T1000 (cell line): Measurements from ENCODE around the gene SPECC1L.

Experiments
- DNase-seq: peaks from one replicate; lab custom pipeline; 2025; ENCODE audit warnings: mixed read lengths; lab: John Stamatoyannopoulos, UW

SPECC1L gene

DNA sequence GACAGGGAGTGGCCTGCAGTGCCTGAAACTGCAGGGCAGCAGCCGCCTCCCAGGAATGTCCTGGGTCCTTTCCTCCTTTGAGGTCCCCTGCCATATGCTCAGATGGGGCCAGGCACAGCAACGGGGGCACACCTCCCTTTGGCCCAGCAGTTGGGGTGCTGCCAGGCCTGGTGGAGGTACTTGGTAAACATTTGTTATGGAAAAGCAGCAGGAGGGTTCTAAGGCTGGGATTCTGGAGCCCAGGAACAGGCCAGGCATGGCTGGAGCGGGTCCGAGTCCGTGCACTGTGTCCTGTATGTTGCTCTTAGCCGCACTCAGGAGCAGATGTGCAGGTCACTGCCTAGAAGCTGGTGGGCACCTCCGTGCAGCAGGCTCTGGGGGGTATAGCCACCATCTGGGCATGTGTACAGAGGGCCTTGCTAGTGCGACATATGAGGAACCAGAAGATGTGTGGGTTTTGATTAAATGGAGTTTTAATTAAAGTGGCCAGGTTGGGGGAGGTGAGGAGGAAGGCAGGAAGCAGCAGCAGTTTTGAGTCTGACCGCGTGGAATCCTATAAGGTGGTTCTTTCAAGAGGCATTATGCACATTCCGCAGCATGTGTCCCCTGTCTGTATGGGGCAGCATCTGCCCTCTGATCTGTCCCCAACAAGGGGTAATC is 158.2 kb downstream of the SPECC1L start:
- no peak for DNase-seq

DNA sequence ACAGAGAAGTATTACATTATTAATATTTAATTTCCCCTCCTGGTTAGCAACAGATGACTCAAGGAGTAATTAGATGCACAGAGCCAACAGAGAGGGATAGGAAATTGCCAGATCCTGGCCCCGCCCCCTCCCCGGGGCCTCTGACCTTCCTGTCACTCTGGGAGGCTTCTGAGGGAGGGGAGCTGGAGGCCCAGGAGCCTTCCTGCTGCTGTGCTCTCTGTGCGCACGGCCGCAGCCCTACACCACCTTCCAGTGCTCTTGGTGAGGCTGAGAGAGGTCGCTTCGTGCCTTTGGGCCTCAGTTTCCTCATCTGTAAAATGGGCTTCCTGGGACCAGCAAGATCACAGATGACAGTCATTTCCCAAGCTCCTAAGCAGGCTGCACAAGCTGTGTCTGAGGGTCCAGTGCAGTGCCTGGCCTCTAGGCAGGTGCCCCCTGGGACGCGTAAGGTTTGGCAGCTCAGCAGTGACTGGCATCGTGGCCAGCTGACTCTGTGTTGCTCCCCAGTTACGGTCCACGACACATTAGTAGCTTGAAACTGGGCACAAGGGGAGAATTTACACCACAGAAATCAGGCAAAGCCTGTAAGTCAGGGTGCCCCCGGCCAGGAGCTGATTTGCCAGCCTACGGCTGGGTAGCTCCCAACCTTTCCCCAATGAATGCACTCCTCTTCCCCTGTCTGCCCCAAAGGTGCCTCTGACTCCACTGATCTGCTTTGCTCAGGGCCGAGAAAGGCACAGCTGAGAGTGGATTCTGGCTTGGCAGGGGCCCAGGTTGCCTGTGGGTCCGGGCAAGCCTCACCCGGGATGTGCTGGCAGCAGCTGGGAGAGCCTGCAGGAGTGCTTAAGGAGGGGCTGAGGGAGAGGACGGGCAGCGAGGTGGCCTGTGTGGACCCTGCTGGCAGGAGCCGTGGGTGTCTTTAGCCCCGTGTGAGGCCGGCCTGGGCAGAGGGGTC is 159.1 kb downstream of the SPECC1L start:
- DNase-seq = no peak

DNA sequence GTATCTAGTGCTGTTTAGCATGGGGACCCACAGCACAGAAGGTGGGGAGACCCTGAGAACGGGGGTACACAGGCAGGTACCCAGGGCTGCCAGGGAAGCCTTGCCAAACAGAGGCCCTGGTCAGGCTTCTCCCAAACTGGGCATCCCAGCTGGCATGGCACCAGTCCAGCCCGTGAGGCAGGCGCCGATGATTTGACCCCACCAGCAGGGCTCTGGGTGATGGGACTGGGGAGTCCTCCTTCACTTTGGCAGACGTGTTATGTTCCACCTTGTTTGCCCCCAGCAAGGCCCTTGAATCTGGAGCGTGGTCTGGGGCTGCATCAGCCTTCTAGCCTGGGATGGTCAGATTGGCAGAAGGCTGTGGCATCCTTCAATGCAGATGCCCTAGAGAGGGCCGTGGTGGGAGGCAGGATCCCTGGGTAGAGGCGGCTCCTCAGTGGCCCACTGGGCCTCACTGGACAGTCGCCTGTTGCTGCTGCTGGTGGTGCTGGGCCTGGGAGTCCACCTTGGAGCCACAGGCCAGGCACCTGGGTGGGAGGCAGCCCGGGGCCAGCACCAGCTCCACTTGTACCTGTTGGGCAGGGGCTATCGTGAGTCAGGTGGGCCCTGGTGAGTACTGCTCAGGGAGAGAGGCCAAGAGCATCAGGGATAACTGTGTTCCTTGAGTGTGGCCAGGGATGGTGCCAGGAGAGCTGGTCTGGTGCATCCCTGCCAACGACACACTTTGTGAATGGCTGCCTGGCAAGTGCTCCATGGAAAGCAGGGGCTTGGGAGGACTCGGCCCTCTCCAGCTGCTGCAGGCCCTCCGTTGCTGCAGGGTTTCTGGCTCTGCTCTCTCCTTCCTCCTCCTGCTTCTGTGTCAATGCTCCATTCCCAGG is 160.0 kb downstream of the SPECC1L start:
- DNase-seq = no peak

DNA sequence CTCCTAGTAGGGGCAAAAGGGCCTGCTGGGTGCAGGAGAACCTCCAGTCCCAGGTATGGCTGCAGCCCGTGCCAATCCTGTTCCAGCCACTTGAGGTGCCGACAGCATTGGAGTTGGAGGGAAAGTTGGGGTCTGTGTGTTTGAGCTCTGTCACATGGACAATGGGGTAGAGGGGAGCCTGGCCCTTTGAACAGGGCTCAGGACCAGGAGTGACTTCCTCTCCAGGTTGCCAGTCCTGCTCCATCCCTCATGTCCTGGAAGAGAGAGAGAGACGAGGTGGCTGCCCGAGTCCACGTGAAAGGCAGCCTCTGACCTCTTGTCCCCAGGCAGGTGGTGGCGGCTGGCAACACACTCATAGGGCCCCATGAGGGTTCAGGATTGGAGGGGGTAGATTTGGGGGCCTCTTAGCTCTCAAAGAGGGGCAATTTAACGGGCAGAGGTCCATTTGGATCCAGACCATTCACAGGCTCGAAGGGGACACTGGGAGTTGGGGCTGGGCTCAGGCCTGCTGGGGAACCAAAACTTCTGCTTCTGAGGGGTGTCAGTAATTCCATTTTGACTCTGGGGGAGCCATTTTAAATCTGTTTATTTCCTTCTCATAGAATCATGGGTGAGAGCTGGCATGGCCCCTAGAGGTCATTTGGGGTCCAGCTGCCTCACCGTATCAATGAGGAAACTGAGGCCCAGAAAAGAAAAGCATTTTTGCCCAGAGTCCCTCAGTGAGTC is 160.8 kb downstream of the SPECC1L start:
- no peak for DNase-seq

DNA sequence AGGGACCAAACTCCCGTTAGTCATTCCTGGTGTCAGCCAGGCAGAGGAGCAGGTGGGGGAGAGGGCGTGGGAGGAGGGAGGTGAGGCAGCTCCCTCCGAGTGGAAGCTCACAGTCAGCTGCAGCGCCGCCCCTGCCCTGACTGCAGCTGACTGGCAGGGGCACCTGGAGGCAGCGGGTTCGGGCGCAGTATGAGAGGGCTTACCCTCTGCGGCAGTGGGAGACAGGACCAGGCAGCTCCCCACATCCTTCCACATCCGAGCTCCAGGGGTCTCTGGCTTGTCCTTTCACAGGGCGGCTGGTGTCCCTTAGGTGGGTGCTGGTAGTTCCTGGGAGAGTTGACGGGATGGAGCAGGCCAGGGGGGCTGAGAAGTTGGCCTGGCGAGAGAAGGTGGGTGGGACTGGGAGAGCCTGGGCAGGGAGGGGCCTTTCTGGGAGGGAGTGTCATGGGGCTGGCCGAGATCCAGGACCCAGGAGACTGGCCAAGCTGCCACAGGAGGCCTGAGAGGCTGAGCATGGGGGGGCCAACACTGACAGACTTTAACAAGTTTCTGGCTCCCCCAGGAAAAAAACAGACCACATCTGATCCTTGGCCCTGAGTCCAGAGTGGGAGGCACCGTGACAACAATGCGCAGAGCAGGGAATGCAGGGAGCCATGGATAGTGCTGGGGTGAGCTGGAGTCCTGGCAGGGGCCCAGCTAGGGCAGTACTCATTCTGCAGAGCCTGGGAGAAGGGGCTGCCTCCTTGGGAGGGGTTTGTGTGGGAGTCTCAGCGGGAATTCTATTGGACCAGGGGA is 161.6 kb downstream of the SPECC1L start:
- no peak for DNase-seq

DNA sequence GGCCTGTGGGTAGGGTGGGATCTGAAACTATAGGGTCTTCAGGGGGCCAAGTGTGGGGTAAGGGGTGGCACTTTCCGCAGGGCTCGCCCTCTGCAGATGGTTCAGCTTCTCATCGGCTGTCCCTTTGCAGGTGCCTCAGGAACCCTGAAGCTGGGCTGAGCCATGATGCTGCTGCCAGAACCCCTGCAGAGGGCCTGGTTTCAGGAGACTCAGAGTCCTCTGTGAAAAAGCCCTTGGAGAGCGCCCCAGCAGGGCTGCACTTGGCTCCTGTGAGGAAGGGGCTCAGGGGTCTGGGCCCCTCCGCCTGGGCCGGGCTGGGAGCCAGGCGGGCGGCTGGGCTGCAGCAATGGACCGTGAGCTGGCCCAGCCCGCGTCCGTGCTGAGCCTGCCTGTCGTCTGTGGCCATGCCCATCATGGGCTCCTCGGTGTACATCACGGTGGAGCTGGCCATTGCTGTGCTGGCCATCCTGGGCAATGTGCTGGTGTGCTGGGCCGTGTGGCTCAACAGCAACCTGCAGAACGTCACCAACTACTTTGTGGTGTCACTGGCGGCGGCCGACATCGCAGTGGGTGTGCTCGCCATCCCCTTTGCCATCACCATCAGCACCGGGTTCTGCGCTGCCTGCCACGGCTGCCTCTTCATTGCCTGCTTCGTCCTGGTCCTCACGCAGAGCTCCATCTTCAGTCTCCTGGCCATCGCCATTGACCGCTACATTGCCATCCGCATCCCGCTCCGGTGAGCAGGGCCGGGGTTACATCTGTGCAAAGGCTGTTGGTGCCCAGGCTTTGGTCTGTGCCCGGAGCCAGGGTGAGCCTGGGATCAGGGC is 162.6 kb downstream of the SPECC1L start:
- no peak for DNase-seq

DNA sequence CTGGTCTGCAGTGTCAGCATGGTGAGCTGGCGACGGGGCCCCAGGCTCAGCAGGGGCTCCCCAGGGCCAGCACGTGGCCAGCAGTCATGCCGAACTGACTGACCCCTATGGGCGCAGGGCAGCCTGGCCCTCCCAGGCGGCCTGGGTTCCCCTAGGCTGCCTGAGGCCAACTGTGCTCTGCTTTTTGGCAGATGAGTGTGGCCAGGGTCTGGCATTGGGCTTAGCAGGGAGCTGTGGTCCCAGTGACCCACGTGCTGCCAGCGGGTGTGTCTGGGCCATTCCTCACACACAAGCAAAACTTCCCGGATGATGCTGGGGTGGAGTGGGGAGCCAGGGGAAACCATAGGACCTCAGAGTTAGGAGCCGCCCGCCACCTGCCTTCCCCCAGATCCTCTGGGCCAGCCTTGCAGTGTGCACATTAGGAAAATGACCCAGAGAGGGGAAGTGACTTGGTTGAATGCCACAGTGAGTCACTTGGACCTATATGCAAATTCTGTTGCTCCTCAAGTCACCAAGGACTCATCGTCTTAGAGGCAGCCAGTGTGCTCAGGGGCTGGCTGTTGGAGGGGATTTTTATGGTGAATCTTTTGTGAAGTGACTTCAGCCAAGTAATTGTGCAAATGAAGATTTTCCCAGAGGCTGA is 163.3 kb downstream of the SPECC1L start:
- DNase-seq = peak; percentile 24

DNA sequence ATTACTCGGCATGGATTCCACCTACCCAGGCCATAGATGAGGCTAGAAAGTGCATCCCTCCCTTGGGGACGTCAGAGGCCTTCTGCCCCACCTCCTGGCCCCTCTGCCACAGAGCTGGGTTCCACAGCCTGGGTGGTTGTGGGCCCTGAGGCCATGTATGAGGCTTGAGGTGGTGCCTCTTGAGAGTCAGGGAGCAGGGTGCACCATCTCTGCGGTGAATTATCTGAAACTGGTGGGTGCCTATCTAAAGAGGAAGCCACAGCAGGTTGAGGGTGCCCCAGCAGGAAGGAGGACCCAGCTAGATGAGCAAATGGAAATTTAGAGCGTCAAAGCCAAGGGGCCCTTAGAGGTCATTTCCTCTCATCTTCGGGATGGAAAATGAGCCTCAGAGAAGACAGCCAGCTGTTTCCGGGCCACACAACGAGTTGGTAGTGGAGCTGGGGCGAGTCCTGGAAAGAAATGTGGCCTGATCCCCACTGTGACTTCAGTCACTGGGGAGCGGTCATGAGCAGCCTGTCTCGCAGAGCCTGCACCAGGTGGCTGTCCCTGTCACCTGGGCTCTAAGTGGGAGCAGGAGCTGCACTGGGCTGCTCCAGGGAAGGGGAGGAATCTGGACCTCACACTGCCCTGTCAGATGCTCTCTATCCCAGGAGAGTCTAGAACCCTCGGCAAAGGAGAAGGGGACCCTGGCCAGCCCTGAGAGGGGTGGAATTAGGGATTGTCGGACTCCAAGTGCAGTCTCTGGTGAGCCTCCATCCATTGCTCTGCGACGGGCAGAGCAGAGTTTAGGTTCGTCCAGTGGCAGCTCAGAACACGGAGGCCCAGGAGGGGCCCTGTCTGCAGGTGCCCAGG is 164.1 kb downstream of the SPECC1L start:
- no peak for DNase-seq

DNA sequence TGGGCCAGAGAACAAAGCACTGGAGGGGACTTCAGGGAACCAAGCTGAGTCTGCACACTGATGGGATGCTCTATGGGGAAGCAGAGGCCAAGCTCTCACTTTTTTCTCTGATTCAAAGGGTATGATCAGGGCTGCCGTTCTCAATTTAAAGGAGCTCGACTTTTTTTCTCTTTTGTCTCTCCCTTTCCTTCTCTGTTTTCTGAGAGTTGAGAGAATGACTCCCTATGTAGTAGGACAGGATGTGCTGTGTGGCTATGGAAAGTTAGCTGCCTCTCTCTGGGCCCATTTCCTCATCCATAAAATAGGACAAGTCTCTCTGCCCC is 164.7 kb downstream of the SPECC1L start:
- DNase-seq = no peak

DNA sequence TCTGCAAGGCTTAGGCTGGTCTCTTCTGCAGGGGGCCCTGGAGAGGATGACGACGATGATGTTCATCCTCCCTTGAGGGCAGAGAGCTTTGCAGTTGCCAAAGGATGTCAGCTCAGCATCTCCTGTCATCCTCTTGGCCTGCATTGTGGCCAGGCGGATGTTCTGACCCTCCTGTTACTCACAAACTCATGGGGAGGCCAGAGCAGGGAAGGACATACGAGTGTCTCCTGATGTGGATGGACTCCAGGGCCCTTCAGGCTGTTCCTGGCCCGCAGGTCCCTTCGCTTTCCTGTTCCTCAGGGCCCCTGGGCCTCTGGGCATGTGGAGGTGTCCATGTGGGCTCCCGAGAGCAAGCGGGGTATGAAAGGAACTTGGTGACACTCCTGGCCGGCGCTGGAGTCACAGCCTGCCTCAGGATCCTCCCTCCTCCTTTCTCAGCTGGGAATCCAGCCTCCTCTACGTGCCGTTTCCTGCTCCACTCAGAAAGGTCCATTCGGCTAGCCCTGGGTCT is 165.3 kb downstream of the SPECC1L start:
- peak; percentile 43 for DNase-seq

DNA sequence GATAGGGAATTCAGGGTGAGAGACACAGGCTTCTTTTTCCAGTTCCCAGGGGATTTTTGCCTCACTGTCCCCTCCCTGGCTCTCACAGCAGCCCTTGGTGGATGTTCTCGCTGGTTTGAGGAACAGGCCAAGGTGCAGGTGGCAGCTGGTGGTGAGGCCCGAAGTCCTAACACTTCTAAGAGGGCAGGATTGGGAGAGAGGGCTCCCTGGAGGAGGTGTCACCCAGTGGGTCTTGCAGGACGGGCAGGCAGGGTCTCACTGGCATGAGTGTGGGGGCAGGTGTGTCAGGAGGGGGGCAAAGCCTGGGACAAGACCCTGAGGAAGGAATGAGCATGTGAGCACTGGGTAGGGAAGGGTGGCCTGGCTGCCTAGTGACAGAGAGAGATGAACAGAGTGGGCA is 165.9 kb downstream of the SPECC1L start:
- DNase-seq = no peak

DNA sequence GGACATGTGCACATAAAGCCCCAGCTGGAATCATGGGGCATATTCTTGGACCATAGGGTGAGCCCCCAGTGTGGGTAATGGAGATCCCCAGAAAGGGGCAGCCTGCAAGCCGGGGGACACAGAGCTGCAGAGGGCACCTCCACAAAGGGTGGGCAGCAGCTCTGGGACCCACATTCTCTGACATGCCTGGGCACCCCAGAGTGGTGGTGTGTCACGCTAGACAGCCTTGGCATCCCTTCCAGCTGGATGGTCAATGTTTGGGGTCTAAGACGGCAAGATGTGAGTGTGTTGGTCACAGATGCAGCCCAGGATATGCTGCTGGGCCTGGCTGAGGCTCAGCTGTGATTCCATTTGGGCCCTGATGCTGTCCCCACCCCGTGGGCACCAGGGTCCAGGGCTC is 166.5 kb downstream of the SPECC1L start:
- DNase-seq = no peak

DNA sequence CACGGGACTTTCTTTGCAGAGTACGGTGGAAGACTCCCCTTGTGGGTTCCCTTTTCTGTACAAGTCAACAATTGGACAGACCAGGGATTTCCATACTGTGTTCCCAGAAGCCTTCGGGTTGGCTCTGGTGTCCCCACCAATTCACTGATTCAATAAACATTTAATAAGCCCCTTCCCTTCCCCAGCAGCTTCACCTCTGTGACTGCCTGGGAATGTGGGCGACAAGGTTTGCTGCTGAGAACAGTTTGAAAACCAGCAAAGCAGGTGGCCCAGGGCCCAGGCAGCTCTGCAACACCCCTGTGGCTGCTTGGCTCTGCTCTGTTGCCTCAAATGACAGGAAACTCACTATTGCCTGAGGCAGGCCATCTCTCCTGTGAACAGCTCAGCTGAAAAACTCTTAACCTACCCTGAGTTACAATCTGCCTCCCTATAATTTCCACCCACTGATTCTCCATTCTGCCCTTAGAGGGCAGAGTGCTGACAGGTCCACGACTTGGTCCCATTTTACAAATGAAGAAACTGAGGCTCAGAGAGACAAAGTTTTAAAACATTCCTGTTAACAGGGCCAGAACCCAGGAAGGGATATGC is 167.2 kb downstream of the SPECC1L start:
- DNase-seq = no peak

DNA sequence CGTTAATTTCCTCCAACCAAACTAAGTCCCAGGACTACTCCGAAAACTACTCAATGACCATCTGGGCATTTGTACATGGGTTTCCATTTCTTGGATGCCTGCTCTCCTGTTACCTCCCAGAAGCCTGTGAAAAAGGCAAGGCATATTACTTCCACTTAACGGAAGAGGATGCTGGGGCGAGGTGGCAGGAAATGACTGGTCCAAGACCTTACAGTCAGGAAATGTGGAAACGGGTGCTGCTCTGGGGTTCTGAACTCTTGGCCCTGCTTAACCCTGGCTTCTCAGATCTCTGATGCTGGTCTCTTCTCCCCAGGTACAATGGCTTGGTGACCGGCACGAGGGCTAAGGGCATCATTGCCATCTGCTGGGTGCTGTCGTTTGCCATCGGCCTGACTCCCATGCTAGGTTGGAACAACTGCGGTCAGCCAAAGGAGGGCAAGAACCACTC is 169.7 kb downstream of the SPECC1L start:
- no peak for DNase-seq

DNA sequence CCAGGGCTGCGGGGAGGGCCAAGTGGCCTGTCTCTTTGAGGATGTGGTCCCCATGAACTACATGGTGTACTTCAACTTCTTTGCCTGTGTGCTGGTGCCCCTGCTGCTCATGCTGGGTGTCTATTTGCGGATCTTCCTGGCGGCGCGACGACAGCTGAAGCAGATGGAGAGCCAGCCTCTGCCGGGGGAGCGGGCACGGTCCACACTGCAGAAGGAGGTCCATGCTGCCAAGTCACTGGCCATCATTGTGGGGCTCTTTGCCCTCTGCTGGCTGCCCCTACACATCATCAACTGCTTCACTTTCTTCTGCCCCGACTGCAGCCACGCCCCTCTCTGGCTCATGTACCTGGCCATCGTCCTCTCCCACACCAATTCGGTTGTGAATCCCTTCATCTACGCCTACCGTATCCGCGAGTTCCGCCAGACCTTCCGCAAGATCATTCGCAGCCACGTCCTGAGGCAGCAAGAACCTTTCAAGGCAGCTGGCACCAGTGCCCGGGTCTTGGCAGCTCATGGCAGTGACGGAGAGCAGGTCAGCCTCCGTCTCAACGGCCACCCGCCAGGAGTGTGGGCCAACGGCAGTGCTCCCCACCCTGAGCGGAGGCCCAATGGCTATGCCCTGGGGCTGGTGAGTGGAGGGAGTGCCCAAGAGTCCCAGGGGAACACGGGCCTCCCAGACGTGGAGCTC is 170.2 kb downstream of the SPECC1L start:
- DNase-seq = no peak

DNA sequence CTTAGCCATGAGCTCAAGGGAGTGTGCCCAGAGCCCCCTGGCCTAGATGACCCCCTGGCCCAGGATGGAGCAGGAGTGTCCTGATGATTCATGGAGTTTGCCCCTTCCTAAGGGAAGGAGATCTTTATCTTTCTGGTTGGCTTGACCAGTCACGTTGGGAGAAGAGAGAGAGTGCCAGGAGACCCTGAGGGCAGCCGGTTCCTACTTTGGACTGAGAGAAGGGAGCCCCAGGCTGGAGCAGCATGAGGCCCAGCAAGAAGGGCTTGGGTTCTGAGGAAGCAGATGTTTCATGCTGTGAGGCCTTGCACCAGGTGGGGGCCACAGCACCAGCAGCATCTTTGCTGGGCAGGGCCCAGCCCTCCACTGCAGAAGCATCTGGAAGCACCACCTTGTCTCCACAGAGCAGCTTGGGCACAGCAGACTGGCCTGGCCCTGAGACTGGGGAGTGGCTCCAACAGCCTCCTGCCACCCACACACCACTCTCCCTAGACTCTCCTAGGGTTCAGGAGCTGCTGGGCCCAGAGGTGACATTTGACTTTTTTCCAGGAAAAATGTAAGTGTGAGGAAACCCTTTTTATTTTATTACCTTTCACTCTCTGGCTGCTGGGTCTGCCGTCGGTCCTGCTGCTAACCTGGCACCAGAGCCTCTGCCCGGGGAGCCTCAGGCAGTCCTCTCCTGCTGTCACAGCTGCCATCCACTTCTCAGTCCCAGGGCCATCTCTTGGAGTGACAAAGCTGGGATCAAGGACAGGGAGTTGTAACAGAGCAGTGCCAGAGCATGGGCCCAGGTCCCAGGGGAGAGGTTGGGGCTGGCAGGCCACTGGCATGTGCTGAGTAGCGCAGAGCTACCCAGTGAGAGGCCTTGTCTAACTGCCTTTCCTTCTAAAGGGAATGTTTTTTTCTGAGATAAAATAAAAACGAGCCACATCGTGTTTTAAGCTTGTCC is 171.0 kb downstream of the SPECC1L start:
- DNase-seq = no peak
